H1 (cell line): Measurements from ENCODE around the gene UBE2Q2. TPM values are rescaled to one million over a fixed set of nuclear protein-coding genes. Genes with fewer than 3 reads are reported as not detected.

Source experiments
- CTCF ChIA-PET: fragments of 300-600 bp; sonication (Branson Sonifier 250); formaldehyde crosslinking; loops from one replicate; lab custom pipeline; 2021; ENCODE audit not compliant: partially characterized antibody; lab: Charles Lee
- POLR2A ChIA-PET: fragments of 300-600 bp; sonication (Branson Sonifier 250); formaldehyde crosslinking; loops from one replicate; lab custom pipeline; 2021; ENCODE audit warnings: inconsistent platforms; ENCODE audit not compliant: partially characterized antibody; lab: Charles Lee
- DNase-seq, 2 experiments: peaks; one replicate each; pipeline versions ENCODE4 v3.0.0 to v3.0.0-alpha.2; 2010 to 2022; ENCODE audit warnings: low spot score in 2 of 2, low read depth in 1 of 2, mixed read lengths in 1 of 2
- FAIRE-seq: peaks from 2 replicates; lab custom pipeline; 2011; peaks lifted over from hg19 to GRCh38; lab: Jason Lieb, UNC
- H2AFZ ChIP-seq: 2 replicates; pipeline ENCODE4 v1.8.1; 2012; ENCODE audit warnings: low read length, inconsistent platforms
- H2AK5ac ChIP-seq: 2 replicates; pipeline ENCODE4 v1.6.1; 2013; ENCODE audit warnings: low read depth, low read length
- H2BK120ac ChIP-seq: replicated peaks from 2 replicates; pipeline ENCODE3; 2013; ENCODE audit warnings: low read depth, low read length, inconsistent platforms
- H2BK12ac ChIP-seq: 2 replicates; pipeline ENCODE4 v1.6.1; 2013; ENCODE audit warnings: low read depth, low read length
- H2BK15ac ChIP-seq: 2 replicates; pipeline ENCODE4 v1.6.1; 2013; ENCODE audit warnings: low read length
- H2BK20ac ChIP-seq: 2 replicates; pipeline ENCODE4 v1.6.1; 2013; ENCODE audit warnings: low read length
- H2BK5ac ChIP-seq: 2 replicates; pipeline ENCODE4 v1.6.1; 2013; ENCODE audit warnings: low read depth, low read length
- H3K14ac ChIP-seq: 2 replicates; pipeline ENCODE4 v1.6.1; 2013; ENCODE audit warnings: inconsistent platforms; ENCODE audit not compliant: insufficient read length
- H3K18ac ChIP-seq: 2 replicates; pipeline ENCODE4 v1.6.1; 2013; ENCODE audit warnings: low read length; ENCODE audit errors: extremely low read depth
- H3K23ac ChIP-seq: 2 replicates; pipeline ENCODE4 v1.6.1; 2013; ENCODE audit warnings: inconsistent platforms; ENCODE audit not compliant: insufficient read length
- H3K23me2 ChIP-seq: 2 replicates; pipeline ENCODE4 v1.6.1; 2013; ENCODE audit warnings: low read depth, low read length
- H3K27ac ChIP-seq: 2 replicates; pipeline ENCODE4 v1.6.1; 2011; ENCODE audit warnings: low read depth, low read length, inconsistent platforms
- H3K27me3 ChIP-seq, 4 experiments: replicated peaks in 1 of 4; 1 replicate in 1 of 4; 2 replicates in 3 of 4; pipeline versions ENCODE4 v1.6.1 to v1.8.1; 2011 to 2013; ENCODE audit warnings: low read length in 3 of 4, mild to moderate bottlenecking in 3 of 4, inconsistent platforms in 2 of 4, mixed read lengths in 2 of 4, moderate library complexity in 1 of 4; ENCODE audit not compliant: control insufficient read depth in 3 of 4, insufficient read depth in 3 of 4; ENCODE audit errors: extremely low read depth in 1 of 4
- H3K36me3 ChIP-seq, 4 experiments: 2 replicates each; pipeline versions ENCODE4 v1.6.1 to v1.8.1; 2011 to 2013; ENCODE audit warnings: mild to moderate bottlenecking in 4 of 4, low read length in 3 of 4, moderate library complexity in 2 of 4, control low read depth in 1 of 4, inconsistent platforms in 1 of 4; ENCODE audit not compliant: insufficient read depth in 4 of 4, control insufficient read depth in 2 of 4
- H3K4ac ChIP-seq: replicated peaks from 2 replicates; pipeline ENCODE3; 2013; ENCODE audit warnings: low read length, low read depth, mixed read lengths, inconsistent platforms; ENCODE audit not compliant: insufficient read length
- H3K4me1 ChIP-seq, 4 experiments: replicated peaks in 1 of 4; 1 replicate in 1 of 4; 2 replicates in 3 of 4; pipeline versions ENCODE4 v1.6.1 to v1.8.1; 2011 to 2013; ENCODE audit warnings: low read length in 3 of 4, inconsistent platforms in 2 of 4, mixed read lengths in 1 of 4; ENCODE audit not compliant: insufficient read depth in 4 of 4, control insufficient read depth in 3 of 4
- H3K4me2 ChIP-seq, 2 experiments: 2 replicates each; pipeline versions ENCODE4 v1.6.1 to v1.8.1; 2011 to 2013; ENCODE audit warnings: low read depth in 2 of 2, low read length in 2 of 2, control low read depth in 1 of 2, inconsistent platforms in 1 of 2, mild to moderate bottlenecking in 1 of 2; ENCODE audit not compliant: insufficient read depth in 1 of 2
- H3K4me3 ChIP-seq, 4 experiments: fragments of 200-600, 300-600 bp in 1 of 4; sonication (generic), shearing (Covaris generic), sonication (Bioruptor Twin) in 1 of 4; 2 replicates each; pipeline versions ENCODE4 v1.5.1 to v1.8.1; 2011 to 2016; ENCODE audit warnings: low read length in 4 of 4, low read depth in 3 of 4, control low read depth in 2 of 4, inconsistent platforms in 2 of 4, mild to moderate bottlenecking in 2 of 4, mixed read lengths in 1 of 4, moderate library complexity in 1 of 4; ENCODE audit not compliant: insufficient read depth in 2 of 4; ENCODE audit errors: extremely low read depth in 1 of 4
- H3K56ac ChIP-seq: replicated peaks from 2 replicates; pipeline ENCODE3; 2013; ENCODE audit warnings: low read depth, mild to moderate bottlenecking, mixed read lengths, low read length, inconsistent platforms; ENCODE audit not compliant: insufficient read length
- H3K79me1 ChIP-seq: 2 replicates; pipeline ENCODE4 v1.6.1; 2013; ENCODE audit warnings: low read depth, low read length, control low read depth
- H3K79me2 ChIP-seq, 2 experiments: 2 replicates each; pipeline versions ENCODE4 v1.6.1 to v1.8.1; 2012 to 2013; ENCODE audit warnings: low read length in 2 of 2, mild to moderate bottlenecking in 2 of 2, inconsistent platforms in 1 of 2; ENCODE audit not compliant: insufficient read depth in 2 of 2, control insufficient read depth in 1 of 2
- H3K9ac ChIP-seq, 4 experiments: replicated peaks in 1 of 4; 1 replicate in 1 of 4; 2 replicates in 3 of 4; pipeline versions ENCODE4 v1.6.1 to v1.8.1; 2011 to 2013; ENCODE audit warnings: low read depth in 3 of 4, low read length in 3 of 4, control low read depth in 2 of 4, mild to moderate bottlenecking in 2 of 4, moderate library complexity in 2 of 4, inconsistent platforms in 1 of 4; ENCODE audit errors: extremely low read depth in 1 of 4
- H3K9me3 ChIP-seq, 2 experiments: 2 replicates each; pipeline versions ENCODE4 v1.6.1 to v1.8.1; 2012 to 2013; ENCODE audit warnings: mild to moderate bottlenecking in 2 of 2, moderate library complexity in 2 of 2, control low read depth in 1 of 2, inconsistent platforms in 1 of 2, low read depth in 1 of 2, low read length in 1 of 2, mixed read lengths in 1 of 2; ENCODE audit not compliant: insufficient read depth in 2 of 2
- H4K20me1 ChIP-seq, 2 experiments: replicated peaks in 1 of 2; 2 replicates each; pipeline versions ENCODE3 to v1.8.1; 2011 to 2013; ENCODE audit warnings: inconsistent platforms in 2 of 2, low read length in 2 of 2, mild to moderate bottlenecking in 1 of 2; ENCODE audit not compliant: insufficient read depth in 2 of 2, control insufficient read depth in 1 of 2
- H4K5ac ChIP-seq: 2 replicates; pipeline ENCODE4 v1.6.1; 2013; ENCODE audit warnings: low read length, low read depth, mixed read lengths, inconsistent platforms; ENCODE audit not compliant: insufficient read length
- H4K8ac ChIP-seq: 2 replicates; pipeline ENCODE4 v1.8.0; 2013; ENCODE audit warnings: mild to moderate bottlenecking, moderate library complexity, low read length, inconsistent platforms; ENCODE audit not compliant: insufficient read depth; ENCODE audit errors: extremely low read depth
- H4K91ac ChIP-seq: replicated peaks from 2 replicates; pipeline ENCODE3; 2013; ENCODE audit warnings: low read length, mixed read lengths, inconsistent platforms; ENCODE audit not compliant: insufficient read length
- CBX5 ChIP-seq: fragments of 300-800, 300-1000 bp; sonication (generic); IDR thresholded peaks from 2 replicates; pipeline ENCODE4 v1.7.1; 2016; ENCODE audit warnings: antibody characterized with exemption, low read length, low read depth
- CBX8 ChIP-seq: fragments of 300-800, 300-1000 bp; sonication (generic); IDR thresholded peaks from 2 replicates; pipeline ENCODE4 v1.7.1; 2016; ENCODE audit warnings: low read depth, low read length, borderline replicate concordance
- GTF2F1 ChIP-seq: IDR thresholded peaks from 2 replicates; pipeline ENCODE4 v1.6.1; 2012; ENCODE audit warnings: low read depth, low read length, improper control_type of control experiment, borderline replicate concordance
- HDAC6 ChIP-seq: IDR thresholded peaks from one replicate; pipeline ENCODE4 v1.7.1; 2012; ENCODE audit warnings: low read depth, mild to moderate bottlenecking, inconsistent platforms, low read length, moderate library complexity
- RAD21 ChIP-seq, 2 experiments: IDR thresholded peaks in 1 of 2; conservative IDR thresholded peaks in 1 of 2; 2 replicates each; pipeline ENCODE4 v1.6.1; 2011; ENCODE audit warnings: low read depth in 2 of 2, low read length in 2 of 2, improper control_type of control experiment in 1 of 2, inconsistent platforms in 1 of 2, mild to moderate bottlenecking in 1 of 2, moderate library complexity in 1 of 2
- SAP30 ChIP-seq: fragments of 300-600 bp; sonication (generic); IDR thresholded peaks from 2 replicates; pipeline ENCODE4 v1.7.1; 2012; ENCODE audit warnings: low read length, moderate library complexity, mild to moderate bottlenecking, inconsistent platforms; ENCODE audit not compliant: insufficient read depth, insufficient replicate concordance
- SIX5 ChIP-seq: IDR thresholded peaks from 2 replicates; pipeline ENCODE4 v1.6.1; 2011; ENCODE audit warnings: mild to moderate bottlenecking, low read depth, low read length
- SP2 ChIP-seq: IDR thresholded peaks from 2 replicates; pipeline ENCODE4 v1.6.1; 2012; ENCODE audit warnings: mild to moderate bottlenecking, low read length, inconsistent platforms
- SP4 ChIP-seq: IDR thresholded peaks from 2 replicates; pipeline ENCODE4 v1.6.1; 2012; ENCODE audit warnings: low read length, inconsistent platforms
- TAF7 ChIP-seq: optimal IDR thresholded peaks from 2 replicates; pipeline ENCODE3; 2011; ENCODE audit warnings: low read depth, mild to moderate bottlenecking, inconsistent platforms, low read length, moderate library complexity, borderline replicate concordance
- ZNF274 ChIP-seq: IDR thresholded peaks from 2 replicates; pipeline ENCODE4 v1.7.0; 2012; ENCODE audit warnings: low read length, borderline replicate concordance; ENCODE audit errors: extremely low read depth
- WGBS, 2 experiments: shearing (Covaris generic) in 1 of 2; methylation state at CpG; one replicate each; pipeline versions ENCODE4 v1.1.6 to v1.1.7; 2013 to 2015; ENCODE audit warnings: low lambda C conversion rate in 2 of 2, mixed read lengths in 2 of 2, inconsistent platforms in 1 of 2, low coverage in 1 of 2, missing lambda C conversion rate in 1 of 2; ENCODE audit not compliant: insufficient replicate concordance in 2 of 2, insufficient coverage in 1 of 2, insufficient read length in 1 of 2; ENCODE audit errors: extremely low coverage in 1 of 2, missing lambda C conversion rate in 1 of 2; 5-methylcytosine and 5-hydroxymethylcytosine counted together
- polyA plus RNA-seq, 7 experiments: library from polyadenylated mRNA; depleted of rRNA in 3 of 7; stranded (reverse) in 5 of 7; unstranded in 2 of 7; fragments of >200 nt in 5 of 7; fragments of 200-250 nt in 2 of 7; gene quantifications; 1 replicate in 5 of 7; 2 replicates in 1 of 7; 4 replicates in 1 of 7; pipeline versions ENCODE4 v1.2.1 to v1.2.3, GENCODE V29; 2011 to 2013; ENCODE audit warnings: missing spikeins in 2 of 7, mixed read lengths in 2 of 7
- total RNA-seq: library from RNA; stranded (reverse); fragmentation: NEBNext Ultra II Directional; extraction: Animal tissue kit (Norgen Biotek cat#: 25700); gene quantifications from 2 replicates; pipeline ENCODE4 v1.2.1, GENCODE V29; 2021
- TF ChIP-seq, protein P1 (sequence below): IDR thresholded peaks from 2 replicates; pipeline ENCODE4 v1.6.1; 2012; ENCODE audit warnings: low read length, inconsistent platforms

UBE2Q2 gene
- total and polyA plus RNA-seq, 2 of the 8 experiments (the other 6 are each of a cell fraction or from before 2014, with no cell fraction given) = 10.1 to 22.7 TPM

DNA sequence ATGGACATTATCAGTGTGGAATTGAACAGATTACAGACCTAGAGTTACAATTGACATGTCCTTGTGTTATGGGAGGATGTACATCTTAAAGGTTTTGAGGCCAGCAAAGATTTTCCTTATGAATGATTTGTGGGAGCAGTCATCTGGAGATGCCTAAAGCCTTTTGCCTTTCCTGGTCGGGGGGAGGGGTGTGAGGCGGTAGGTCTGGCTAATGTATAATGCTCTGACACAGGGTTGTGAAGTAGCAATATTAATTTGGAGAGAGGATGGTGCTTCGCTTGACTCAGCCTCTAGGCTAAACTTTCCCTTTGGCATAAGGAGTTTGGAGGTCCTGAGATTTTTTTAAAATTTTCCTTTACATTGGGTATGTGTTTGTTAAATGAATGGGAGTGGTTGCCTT, 83.7 kb downstream of the UBE2Q2 start:
- Histone ChIP-seq H3K4me3 (no peak overlapping the region), H2BK15ac (no peak overlapping the region), H2BK5ac (no peak overlapping the region), H2BK12ac (no peak overlapping the region), H3K27ac (no peak overlapping the region), H4K5ac (no peak overlapping the region), H3K18ac (no peak overlapping the region), H3K4me2 (no peak overlapping the region), H2AK5ac (no peak overlapping the region), H3K36me3 (peaks cover 0 to 20% (median 17%) of the 10 kb centered on the region in 4 experiments; a peak in 7 of 8 replicates), H4K91ac (no peak overlapping the region), H3K14ac (no peak overlapping the region), H3K56ac (no peak overlapping the region), H2AFZ (no peak overlapping the region), H3K79me2 (peaks cover 7 to 39% of the 10 kb centered on the region in 2 experiments; a peak in 3 of 4 replicates), H3K9ac (no peak overlapping the region), H3K27me3 (no peaks in the 10 kb centered on the region), H3K23me2 (no peaks in the 10 kb centered on the region; the same call in 1 of the 2 replicates), H3K4me1 (peaks cover 0 to 11% (median 3%) of the 10 kb centered on the region in 4 experiments; a peak in 3 of 7 replicates), H3K79me1 (0 out of 2 replicates have a peak, but pooled peaks cover 2% of the 10 kb centered on the region), H3K9me3 (no peaks in the 10 kb centered on the region), H3K23ac (no peak overlapping the region), H4K8ac (no peak overlapping the region), H2BK120ac (no peak overlapping the region), H4K20me1 (peaks cover 7 to 15% of the 10 kb centered on the region in 2 experiments), H3K4ac (no peak overlapping the region), H2BK20ac (no peak overlapping the region)
- no peak for FAIRE-seq
- ChIA-PET POLR2A (no interaction called here), CTCF (interaction anchor here (0.9 to 4.5 kb wide), 5 partner anchors 85 to 212 kb away, joined by 3 to 41 read pairs (median 3); no protein-coding TSS in a partner anchor)
- 71% methylated on average over 3 of the region's 3 CpGs; no CpG with 5 or more reads in 1 of the 2 experiments for WGBS, 2 experiments
- DNase-seq = no peak
- no peak for TF ChIP-seq HDAC6
- no peak for TF ChIP-seq SP4
- no peak for TF ChIP-seq SP2
- no peak for TF ChIP-seq SAP30
- TF ChIP-seq SIX5 = no peak
- TF ChIP-seq ZNF274 = no peak
- no peak for TF ChIP-seq GTF2F1
- TF ChIP-seq CBX8 = no peak
- TF ChIP-seq TAF7 = no peak
- TF ChIP-seq, protein P1, sequence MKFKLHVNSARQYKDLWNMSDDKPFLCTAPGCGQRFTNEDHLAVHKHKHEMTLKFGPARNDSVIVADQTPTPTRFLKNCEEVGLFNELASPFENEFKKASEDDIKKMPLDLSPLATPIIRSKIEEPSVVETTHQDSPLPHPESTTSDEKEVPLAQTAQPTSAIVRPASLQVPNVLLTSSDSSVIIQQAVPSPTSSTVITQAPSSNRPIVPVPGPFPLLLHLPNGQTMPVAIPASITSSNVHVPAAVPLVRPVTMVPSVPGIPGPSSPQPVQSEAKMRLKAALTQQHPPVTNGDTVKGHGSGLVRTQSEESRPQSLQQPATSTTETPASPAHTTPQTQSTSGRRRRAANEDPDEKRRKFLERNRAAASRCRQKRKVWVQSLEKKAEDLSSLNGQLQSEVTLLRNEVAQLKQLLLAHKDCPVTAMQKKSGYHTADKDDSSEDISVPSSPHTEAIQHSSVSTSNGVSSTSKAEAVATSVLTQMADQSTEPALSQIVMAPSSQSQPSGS = no peak
- no peak for TF ChIP-seq CBX5
- no peak for TF ChIP-seq RAD21 (IDR thresholded peaks at IDR 0.05 in 1 of 2, conservative IDR thresholded peaks at IDR 0.05 in 1 of 2; ENCODE audit: low read depth in 2 of 2, low read length in 2 of 2)
